ENCODE measurements around the gene ARHGEF33.

The ARHGEF33 gene

DNA sequence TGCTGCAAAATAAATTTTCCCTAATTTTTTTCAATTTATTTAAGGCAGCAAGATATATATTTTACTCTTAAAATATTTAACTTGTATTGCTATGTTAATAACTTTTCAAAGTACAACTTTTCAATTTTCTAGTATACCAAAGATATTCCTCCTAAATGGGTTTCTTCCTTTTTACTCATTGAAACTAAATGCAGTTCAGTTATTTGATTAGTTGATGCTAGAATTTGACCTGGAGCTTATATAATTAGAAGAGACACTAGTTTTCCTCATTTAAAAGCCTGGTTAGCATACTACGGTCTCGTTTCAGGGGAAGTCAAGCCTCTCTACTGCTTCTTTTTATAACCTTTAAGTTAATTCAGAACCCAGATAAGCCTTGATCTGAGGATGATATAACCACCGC lies at the start of gene ARHGEF33:
TSS of gene ARHGEF33 (plus strand) at position 301 of the 400 bp plus-strand sequence. CDS start 29,573 bp downstream, outside the sequence.
- no peak for DNase-seq (ENCODE audit: low read depth)
- H3K4me3 ChIP-seq (ENCODE audit: low read length): no peak within 1 kb of the TSS
- TF ChIP-seq, protein P1, sequence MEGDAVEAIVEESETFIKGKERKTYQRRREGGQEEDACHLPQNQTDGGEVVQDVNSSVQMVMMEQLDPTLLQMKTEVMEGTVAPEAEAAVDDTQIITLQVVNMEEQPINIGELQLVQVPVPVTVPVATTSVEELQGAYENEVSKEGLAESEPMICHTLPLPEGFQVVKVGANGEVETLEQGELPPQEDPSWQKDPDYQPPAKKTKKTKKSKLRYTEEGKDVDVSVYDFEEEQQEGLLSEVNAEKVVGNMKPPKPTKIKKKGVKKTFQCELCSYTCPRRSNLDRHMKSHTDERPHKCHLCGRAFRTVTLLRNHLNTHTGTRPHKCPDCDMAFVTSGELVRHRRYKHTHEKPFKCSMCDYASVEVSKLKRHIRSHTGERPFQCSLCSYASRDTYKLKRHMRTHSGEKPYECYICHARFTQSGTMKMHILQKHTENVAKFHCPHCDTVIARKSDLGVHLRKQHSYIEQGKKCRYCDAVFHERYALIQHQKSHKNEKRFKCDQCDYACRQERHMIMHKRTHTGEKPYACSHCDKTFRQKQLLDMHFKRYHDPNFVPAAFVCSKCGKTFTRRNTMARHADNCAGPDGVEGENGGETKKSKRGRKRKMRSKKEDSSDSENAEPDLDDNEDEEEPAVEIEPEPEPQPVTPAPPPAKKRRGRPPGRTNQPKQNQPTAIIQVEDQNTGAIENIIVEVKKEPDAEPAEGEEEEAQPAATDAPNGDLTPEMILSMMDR (conservative IDR thresholded peaks at IDR 0.05; ENCODE audit: low read length): no peak

DNA sequence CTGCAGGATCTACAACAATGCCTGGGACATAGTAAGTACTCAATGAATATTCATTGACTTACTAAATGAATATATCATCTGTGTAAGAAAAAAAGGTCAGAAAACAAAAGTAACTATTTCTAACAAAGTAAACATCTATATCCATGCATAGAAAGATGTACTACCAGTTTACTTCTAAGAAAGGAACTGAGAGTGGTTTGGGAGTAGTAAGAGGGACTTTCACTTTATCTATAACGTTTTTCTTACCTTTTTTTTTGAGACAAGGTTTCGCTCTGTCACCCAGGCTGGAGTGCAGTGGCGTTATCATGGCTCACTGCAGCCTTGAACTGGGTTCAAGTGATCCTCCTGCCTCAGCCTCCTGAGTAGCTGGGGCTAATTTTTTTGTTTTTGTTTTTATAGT lies 39.6 kb upstream of the ARHGEF33 start:
- no peak overlapping the region for H3K4me3 ChIP-seq (ENCODE audit: low read length)
- TF ChIP-seq, protein P1 (conservative IDR thresholded peaks at IDR 0.05; ENCODE audit: low read length): no peak
- DNase-seq (ENCODE audit: low read depth): no peak

DNA sequence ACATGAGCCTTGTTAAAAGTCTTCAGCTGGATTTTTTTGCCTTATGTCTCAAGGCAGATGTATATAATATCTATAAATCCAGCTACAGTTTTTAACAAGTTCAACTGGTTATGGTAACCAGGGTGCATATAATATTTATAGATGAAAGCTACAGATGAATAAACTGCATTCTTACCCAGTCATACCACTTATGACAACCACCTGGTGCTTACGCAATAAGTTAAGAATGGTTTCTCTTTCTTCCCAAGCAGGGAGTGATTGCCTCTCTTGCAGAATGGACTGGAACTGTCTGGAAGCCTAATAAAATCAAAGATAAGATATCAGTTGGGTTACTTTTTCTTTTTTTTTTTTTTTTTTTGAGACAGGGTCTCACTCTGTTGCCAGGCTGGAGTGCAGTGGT lies 33.5 kb upstream of the ARHGEF33 start:
- TF ChIP-seq, protein P1 (conservative IDR thresholded peaks at IDR 0.05; ENCODE audit: low read length): no peak
- DNase-seq (ENCODE audit: low read depth): peak; percentile 58
- no peak overlapping the region for H3K4me3 ChIP-seq (ENCODE audit: low read length)

DNA sequence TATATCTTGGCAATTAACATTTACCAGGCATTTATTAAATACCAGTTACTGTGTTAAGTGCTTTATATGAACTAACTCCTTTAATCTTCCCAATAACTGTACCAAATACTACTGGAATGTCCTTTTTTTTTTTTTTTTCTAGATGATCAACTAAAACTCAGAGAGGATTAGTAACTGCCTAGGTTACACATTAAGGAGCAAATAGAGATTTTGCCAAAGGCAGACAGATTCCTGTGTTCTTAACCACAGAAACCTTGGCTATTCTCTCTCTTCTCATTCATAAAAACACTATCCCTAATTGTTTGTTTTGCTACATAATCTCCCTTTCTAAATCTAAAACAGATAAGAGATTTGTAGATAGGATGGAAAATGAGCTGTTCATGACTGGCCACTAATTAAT lies 27.2 kb upstream of the ARHGEF33 start:
- TF ChIP-seq, protein P1 (conservative IDR thresholded peaks at IDR 0.05; ENCODE audit: low read length): no peak
- no peak for DNase-seq (ENCODE audit: low read depth)
- H3K4me3 ChIP-seq (ENCODE audit: low read length): no peak overlapping the region

DNA sequence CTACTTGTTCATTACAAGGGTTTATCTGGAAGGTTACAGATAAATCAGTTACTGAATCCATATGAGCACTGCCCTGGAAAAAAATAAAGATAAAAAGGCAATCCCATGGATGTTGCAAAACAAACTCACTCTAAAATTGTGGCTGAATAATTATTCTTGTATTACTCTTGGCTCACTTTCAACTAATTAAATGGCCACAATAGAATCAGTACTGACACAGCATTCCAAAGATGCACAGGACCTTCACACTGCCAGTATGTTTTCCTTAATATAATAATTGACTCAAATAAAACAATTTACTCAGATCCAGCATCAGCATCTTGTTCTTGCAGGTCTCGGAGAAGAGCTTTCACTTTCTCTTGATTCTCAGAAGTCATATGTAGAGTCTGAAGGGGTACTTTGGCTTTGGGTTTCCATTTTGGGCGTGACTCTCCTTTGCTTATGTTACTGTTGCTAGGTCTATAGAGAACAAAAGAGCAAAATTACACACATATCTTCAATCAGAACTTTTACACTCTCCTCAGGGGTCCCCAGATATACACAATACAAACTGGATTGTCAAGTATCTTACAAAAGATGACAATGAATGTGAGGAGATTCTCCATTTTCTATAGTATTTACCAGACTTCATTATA lies 26.5 kb upstream of the ARHGEF33 start:
- DNase-seq (ENCODE audit: low read depth): no peak
- H3K4me3 ChIP-seq (ENCODE audit: low read length): no peak overlapping the region
- TF ChIP-seq, protein P1 (conservative IDR thresholded peaks at IDR 0.05; ENCODE audit: low read length): no peak

DNA sequence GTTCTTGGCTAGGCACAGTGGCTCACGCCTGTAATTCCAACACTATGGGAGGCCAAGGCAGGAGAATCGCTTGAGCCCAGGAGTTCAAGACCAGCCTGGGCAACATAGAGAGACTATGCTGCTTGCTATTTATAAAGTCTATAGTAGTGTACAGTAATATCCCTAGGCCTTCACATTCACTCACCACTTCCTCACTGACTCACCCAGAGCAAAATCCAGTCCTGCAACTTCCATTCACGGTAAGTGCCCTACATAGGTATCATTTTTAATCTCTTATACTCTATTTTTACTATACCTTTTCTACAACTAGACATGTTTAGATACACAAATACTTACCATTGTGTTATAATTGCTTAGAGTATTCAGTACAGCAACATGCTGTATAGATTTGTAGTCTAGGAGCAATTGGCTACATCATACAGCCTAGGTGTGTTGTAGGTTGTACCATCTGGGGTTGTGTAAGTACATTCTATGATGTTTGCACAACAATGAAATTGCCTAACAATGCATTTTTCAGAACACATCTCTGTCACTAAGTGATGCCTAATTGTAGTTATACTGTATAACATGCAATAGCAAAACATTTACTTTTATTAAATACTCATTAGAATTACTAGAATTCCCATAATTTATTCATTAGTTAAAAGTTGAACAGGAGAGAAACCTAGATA lies 22.8 kb upstream of the ARHGEF33 start:
- DNase-seq (ENCODE audit: low read depth): no peak
- TF ChIP-seq, protein P1 (conservative IDR thresholded peaks at IDR 0.05; ENCODE audit: low read length): no peak
- H3K4me3 ChIP-seq (ENCODE audit: low read length): no peak overlapping the region

DNA sequence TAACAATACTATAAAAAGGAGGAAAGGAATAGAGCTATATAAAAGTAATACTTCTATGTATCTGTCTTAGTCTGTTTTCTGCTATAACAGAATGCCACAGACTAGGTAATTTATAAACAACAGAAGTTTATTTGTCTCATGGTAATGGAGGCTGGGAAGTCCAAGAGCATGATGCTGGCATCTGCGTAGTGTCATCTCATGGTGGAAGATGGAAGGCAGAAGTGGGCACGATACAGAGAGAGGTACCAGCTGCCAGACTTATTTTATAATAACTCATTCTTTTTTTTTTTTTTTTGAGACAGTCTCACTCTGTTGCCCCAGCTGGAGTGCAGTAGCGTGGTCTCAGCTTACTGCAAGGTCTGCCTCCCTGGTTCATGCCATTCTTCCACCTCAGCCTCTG lies 18.2 kb upstream of the ARHGEF33 start:
- TF ChIP-seq, protein P1 (conservative IDR thresholded peaks at IDR 0.05; ENCODE audit: low read length): no peak
- no peak overlapping the region for H3K4me3 ChIP-seq (ENCODE audit: low read length)

More for the DNA sequence above, 18.2 kb upstream of the ARHGEF33 start:
- no peak for DNase-seq (ENCODE audit: low read depth)

All from AG10803 (cell line).